Esophagus muscularis mucosa (tissue), 4 donors: Measurements from ENCODE around the gene SLC45A3. TPM values are rescaled to one million over a fixed set of nuclear protein-coding genes. Genes with fewer than 3 reads are reported as not detected.

Experiments used
- DNase-seq: peaks from one replicate; pipeline ENCODE4 v3.0.0-alpha.2; 2017; ENCODE audit errors: extremely low spot score
- H3K27ac ChIP-seq, 4 donors: fragments of 200-600 bp; sonication (generic); replicated peaks in 1 of 4; 1 replicate in 3 of 4; 2 replicates in 1 of 4; pipeline ENCODE4 v1.5.1; 2016 to 2019; ENCODE audit warnings: mild to moderate bottlenecking in 1 of 4
- H3K27me3 ChIP-seq, 4 donors: fragments of 200-600 bp; sonication (generic); one replicate each; pipeline versions ENCODE4 v1.5.1 to v1.6.0; 2016 to 2019
- H3K36me3 ChIP-seq, 4 donors: fragments of 200-600 bp; sonication (generic); one replicate each; pipeline ENCODE4 v1.5.1; 2016 to 2019
- H3K4me1 ChIP-seq, 4 donors: fragments of 200-600 bp; sonication (generic); one replicate each; pipeline ENCODE4 v1.5.1; 2016 to 2019
- H3K4me3 ChIP-seq, 4 donors: fragments of 200-600 bp; sonication (generic); 1 replicate in 2 of 4; 2 replicates in 2 of 4; pipeline ENCODE4 v1.5.1; 2016 to 2019; ENCODE audit warnings: mild to moderate bottlenecking in 4 of 4, moderate library complexity in 1 of 4
- H3K9me3 ChIP-seq, 4 donors: fragments of 200-600 bp; sonication (generic); 1 replicate in 3 of 4; 2 replicates in 1 of 4; pipeline ENCODE4 v1.5.1; 2016 to 2019
- EP300 ChIP-seq: sonication (generic); formaldehyde crosslinking; IDR thresholded peaks from one replicate; pipeline ENCODE4 v1.6.1; 2017; ENCODE audit warnings: antibody characterized with exemption
- POLR2A ChIP-seq: fragments of 450-650 bp; IDR thresholded peaks from one replicate; pipeline ENCODE4 v1.6.1; 2017; ENCODE audit warnings: antibody characterized with exemption, moderate library complexity, mild to moderate bottlenecking, low read depth
- POLR2AphosphoS5 ChIP-seq, 2 donors: sonication (generic); formaldehyde crosslinking; IDR thresholded peaks; one replicate each; pipeline ENCODE4 v1.6.1; 2017; ENCODE audit warnings: antibody characterized with exemption in 2 of 2
- WGBS: methylation state at CpG from one replicate; pipeline ENCODE4 v1.1.5; 2018; 5-methylcytosine and 5-hydroxymethylcytosine counted together
- intact Hi-C: fragments of 100-400 bp; cut with DNase I; formaldehyde crosslinking; loops from one replicate; pipeline ENCODE4 v1.15.1; 2023
- total RNA-seq, 4 donors: library from RNA; depleted of rRNA; stranded (reverse); fragments of >200 nt; gene quantifications; one replicate each; pipeline versions ENCODE4 v1.1.0 to v1.2.1, GENCODE V29; 2016
- TF ChIP-seq, protein P1 (sequence below), 3 experiments: fragments of 200-600 bp in 2 of 3; fragments of 450-650 bp in 1 of 3; sonication (generic) in 2 of 3; IDR thresholded peaks; one replicate each; pipeline ENCODE4 v1.5.1; 2017 to 2019; ENCODE audit warnings: antibody characterized with exemption in 3 of 3, mild to moderate bottlenecking in 2 of 3, moderate library complexity in 1 of 3

The SLC45A3 gene
- total RNA-seq, 4 donors from 2014 or later = 0.86 to 1.7 (median 1.1) TPM

GRCh38 chr1:205677167-205677566 lies 3.1 kb downstream of the SLC45A3 start:
- DNase-seq = no peak
- intact Hi-C loops = no loop called here
- Histone ChIP-seq H3K27me3 (no peaks in the 10 kb centered on the region), H3K9me3 (no peaks in the 10 kb centered on the region), H3K4me1 (peaks cover 18 to 21% (median 21%) of the 10 kb centered on the region in 4 donors), H3K27ac (no peak overlapping the region), H3K4me3 (no peak overlapping the region), H3K36me3 (no peaks in the 10 kb centered on the region)
- no peak for TF ChIP-seq POLR2AphosphoS5 (IDR thresholded peaks at IDR 0.05)
- TF ChIP-seq POLR2A = no peak
- TF ChIP-seq EP300 = no peak
- TF ChIP-seq, protein P1, sequence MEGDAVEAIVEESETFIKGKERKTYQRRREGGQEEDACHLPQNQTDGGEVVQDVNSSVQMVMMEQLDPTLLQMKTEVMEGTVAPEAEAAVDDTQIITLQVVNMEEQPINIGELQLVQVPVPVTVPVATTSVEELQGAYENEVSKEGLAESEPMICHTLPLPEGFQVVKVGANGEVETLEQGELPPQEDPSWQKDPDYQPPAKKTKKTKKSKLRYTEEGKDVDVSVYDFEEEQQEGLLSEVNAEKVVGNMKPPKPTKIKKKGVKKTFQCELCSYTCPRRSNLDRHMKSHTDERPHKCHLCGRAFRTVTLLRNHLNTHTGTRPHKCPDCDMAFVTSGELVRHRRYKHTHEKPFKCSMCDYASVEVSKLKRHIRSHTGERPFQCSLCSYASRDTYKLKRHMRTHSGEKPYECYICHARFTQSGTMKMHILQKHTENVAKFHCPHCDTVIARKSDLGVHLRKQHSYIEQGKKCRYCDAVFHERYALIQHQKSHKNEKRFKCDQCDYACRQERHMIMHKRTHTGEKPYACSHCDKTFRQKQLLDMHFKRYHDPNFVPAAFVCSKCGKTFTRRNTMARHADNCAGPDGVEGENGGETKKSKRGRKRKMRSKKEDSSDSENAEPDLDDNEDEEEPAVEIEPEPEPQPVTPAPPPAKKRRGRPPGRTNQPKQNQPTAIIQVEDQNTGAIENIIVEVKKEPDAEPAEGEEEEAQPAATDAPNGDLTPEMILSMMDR (IDR thresholded peaks at IDR 0.05) = no peak
- WGBS = 89% methylated on average over 5 of the region's 5 CpGs

GRCh38 chr1:205676597-205676996 lies 3.7 kb downstream of the SLC45A3 start:
- 62% methylated on average over 3 of the region's 3 CpGs for WGBS

GRCh38 chr1:205676002-205676401 lies 4.3 kb downstream of the SLC45A3 start:
- Histone ChIP-seq H3K27me3 (peaks cover 0 to 2% (median 0%) of the 10 kb centered on the region in 4 donors), H3K27ac (no peak overlapping the region), H3K9me3 (no peaks in the 10 kb centered on the region), H3K4me3 (no peak overlapping the region), H3K36me3 (no peaks in the 10 kb centered on the region), H3K4me1 (peaks cover 18 to 21% (median 21%) of the 10 kb centered on the region in 4 donors)
- DNase-seq = no peak
- intact Hi-C loops = no loop called here
- 97% methylated on average over 4 of the region's 5 CpGs for WGBS
- no peak for TF ChIP-seq POLR2A
- TF ChIP-seq EP300 = no peak
- TF ChIP-seq, protein P1 (IDR thresholded peaks at IDR 0.05) = no peak
- no peak for TF ChIP-seq POLR2AphosphoS5 (IDR thresholded peaks at IDR 0.05)

More at GRCh38 chr1:205676597-205676996, 3.7 kb downstream of the SLC45A3 start:
- no peak for DNase-seq
- Histone ChIP-seq H3K4me1 (peaks cover 18 to 21% (median 21%) of the 10 kb centered on the region in 4 donors), H3K27me3 (no peaks in the 10 kb centered on the region), H3K27ac (no peak overlapping the region), H3K36me3 (no peaks in the 10 kb centered on the region), H3K4me3 (no peak overlapping the region), H3K9me3 (no peaks in the 10 kb centered on the region)
- intact Hi-C loops = no loop called here
- TF ChIP-seq POLR2A = no peak
- TF ChIP-seq EP300 = no peak
- no peak for TF ChIP-seq POLR2AphosphoS5 (IDR thresholded peaks at IDR 0.05)
- TF ChIP-seq, protein P1 (IDR thresholded peaks at IDR 0.05) = no peak

GRCh38 chr1:205675247-205675646 lies 5.1 kb downstream of the SLC45A3 start:
- TF ChIP-seq, protein P1 (IDR thresholded peaks at IDR 0.05) = no peak
- TF ChIP-seq EP300 (no peak), POLR2A (no peak), POLR2AphosphoS5 (IDR thresholded peaks at IDR 0.05) (no peak)
- H3K27ac ChIP-seq = no peak overlapping the region
- no peak overlapping the region for H3K4me3 ChIP-seq
- WGBS = 100% methylated on average over 4 of the region's 4 CpGs
- peaks cover 14 to 22% (median 15%) of the 10 kb centered on the region in 4 donors for H3K4me1 ChIP-seq
- no peak for DNase-seq
- H3K27me3 ChIP-seq = peaks cover 0 to 9% (median 0%) of the 10 kb centered on the region in 4 donors
- no peaks in the 10 kb centered on the region for H3K9me3 ChIP-seq
- intact Hi-C loops = no loop called here
- H3K36me3 ChIP-seq = no peaks in the 10 kb centered on the region

- H3K27me3 ChIP-seq = peaks cover 0 to 28% (median 0%) of the 10 kb centered on the region in 4 donors
- H3K4me3 ChIP-seq = no peak overlapping the region
- no peak overlapping the region for H3K27ac ChIP-seq
- no peaks in the 10 kb centered on the region for H3K36me3 ChIP-seq
- 81% methylated on average over 4 of the region's 4 CpGs for WGBS
- TF ChIP-seq POLR2A (no peak), POLR2AphosphoS5 (IDR thresholded peaks at IDR 0.05) (no peak), EP300 (no peak)
- TF ChIP-seq, protein P1 (IDR thresholded peaks at IDR 0.05) = no peak
- no peak for DNase-seq
- no peaks in the 10 kb centered on the region for H3K9me3 ChIP-seq
- peaks cover 0 to 21% (median 9%) of the 10 kb centered on the region in 4 donors for H3K4me1 ChIP-seq
- intact Hi-C loops = no loop called here
These were observed 7.3 kb downstream of the SLC45A3 start for GRCh38 chr1:205672970-205673369.
